ENCODE results near the gene TPM1.
"Not testable (repeated sequence)": the region's sequence is repeated elsewhere in the genome, so short reads cannot be mapped to it uniquely, and the experiment has no call there.

Gene TPM1

DNA sequence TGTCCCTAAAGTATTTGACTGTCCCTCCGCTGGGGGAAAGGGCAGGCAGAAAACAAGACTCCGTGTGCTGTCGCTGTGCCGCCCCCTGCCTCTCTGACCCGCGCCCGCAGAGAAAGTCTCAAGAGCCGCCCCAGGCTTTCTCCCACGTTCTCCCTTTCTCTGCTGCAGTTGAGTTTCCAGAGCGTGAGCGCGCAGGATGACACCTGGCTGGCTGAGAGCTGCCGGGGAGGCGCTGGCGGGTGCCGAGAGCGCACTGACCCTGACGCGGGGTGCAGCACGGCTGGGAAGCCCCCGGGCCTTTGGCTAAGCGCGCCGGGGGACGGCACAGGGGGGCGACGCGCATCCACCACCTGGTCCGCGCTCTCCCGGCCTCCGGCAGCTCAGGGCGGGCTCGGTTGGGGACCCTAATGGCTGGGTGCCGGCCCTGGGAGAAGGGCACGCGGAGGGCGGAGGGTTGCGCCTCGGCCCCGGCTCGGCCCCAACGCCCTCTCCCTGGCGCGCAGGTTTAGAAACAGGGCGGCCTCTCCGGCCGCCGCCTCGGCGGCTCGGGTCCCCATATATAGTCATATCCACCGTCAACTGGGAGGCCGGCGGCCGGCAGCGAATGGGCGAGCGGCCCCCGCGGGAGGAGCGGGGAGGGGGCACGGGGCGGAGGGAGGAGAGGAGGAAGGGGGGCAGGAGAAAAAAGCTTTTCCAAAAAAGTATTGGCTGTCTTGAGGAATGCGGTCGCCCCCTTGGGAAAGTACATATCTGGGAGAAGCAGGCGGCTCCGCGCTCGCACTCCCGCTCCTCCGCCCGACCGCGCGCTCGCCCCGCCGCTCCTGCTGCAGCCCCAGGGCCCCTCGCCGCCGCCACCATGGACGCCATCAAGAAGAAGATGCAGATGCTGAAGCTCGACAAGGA lies at the start of gene TPM1:
TPM1 (plus strand) TSS at position 774 of the 903 bp plus-strand sequence; CDS start at position 857, 83 bp downstream.
- DNase-seq (ENCODE audit: low read depth) = peak; percentile 79

DNA sequence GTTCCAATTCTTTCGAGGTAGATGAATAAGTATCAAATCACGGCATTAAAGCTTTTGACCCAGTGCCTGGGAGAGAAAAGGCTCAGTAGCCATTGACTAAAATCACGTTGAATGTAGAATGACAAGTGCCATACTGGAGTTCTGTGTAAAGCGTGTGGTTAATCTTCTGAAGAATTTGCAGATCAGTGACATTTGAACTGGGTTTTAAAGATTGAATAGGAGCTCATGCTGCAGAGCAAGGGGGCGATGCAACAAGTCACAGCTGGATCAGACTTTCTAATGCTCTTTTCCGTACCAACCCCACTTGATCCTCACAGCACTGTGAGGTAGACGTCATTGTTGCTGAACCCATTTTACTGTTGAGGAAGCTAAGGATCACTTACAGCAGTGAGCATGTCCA lies 49.5 kb upstream of the TPM1 start:
- DNase-seq (ENCODE audit: low read depth) = no peak

DNA sequence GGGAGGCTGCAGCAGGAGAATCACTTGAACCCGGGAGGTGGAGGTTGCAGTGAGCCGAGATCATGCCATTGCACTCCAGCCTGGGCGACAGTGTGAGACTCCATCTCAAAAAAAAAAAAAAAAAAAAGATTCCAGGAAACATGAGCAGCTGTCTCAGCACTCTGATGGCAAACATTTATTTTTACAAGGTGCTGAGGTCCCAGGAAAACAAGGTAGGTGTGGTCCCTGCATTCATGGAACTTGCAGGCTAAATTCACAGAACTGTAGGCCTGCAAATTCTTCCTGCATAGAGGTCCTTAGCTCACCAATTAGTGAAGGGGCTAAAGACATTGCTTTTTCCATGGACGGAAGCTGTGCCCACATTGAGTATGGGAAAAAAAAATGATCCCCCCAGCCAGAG lies 48.9 kb upstream of the TPM1 start:
- DNase-seq (ENCODE audit: low read depth) = not testable (repeated sequence)

DNA sequence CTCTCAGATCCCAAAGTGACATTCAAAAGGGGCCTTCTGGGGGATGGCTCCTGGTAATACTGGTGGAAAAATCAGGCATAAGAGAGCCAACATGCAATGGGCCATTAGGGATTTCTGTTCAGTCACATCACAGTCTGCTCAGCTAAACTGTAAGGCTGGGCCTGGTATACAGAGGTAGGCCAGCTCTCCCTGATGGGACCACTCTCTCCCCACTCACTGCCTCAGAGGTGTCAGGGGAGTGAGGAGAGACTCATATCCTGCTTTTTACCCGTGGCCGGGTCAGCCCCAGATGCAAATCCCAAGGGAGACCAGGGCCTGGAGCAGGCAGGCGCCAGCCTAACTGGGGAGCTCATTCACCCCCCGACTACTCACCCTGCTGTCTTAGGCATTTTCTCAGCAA lies 48.1 kb upstream of the TPM1 start:
- DNase-seq (ENCODE audit: low read depth) = no peak

DNA sequence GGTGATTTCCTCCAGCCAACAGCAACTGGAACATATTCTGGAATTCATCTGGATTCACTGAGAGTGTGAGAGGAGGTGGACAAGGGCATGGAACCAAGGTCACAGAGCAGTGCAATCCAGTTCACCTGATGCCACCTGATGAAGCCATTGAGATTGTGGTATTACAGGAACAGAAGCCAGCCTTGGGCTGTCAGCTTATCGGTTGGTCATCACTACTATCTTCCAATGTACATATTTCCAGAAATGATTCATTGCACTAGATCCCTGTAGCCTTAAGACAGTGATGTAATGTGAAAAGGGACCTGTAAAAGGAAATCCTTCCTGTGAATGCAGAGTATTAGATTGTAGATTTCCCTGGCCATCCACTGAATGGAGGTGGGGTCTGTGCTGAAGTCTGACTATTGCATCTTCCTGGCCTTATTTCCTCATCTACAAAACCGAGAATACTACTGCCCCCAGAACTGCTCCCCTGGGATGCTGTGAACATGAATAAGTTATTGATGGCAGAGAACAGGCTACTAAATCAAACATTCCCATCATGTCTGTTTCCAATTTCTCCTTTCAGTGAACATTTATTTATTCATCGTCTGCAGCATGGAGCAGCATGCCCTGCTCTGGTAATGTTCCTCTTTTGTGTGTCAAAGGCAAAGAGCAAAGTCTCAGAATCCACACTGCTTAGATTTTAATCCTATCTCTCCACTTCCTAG lies 47.4 kb upstream of the TPM1 start:
- no peak for DNase-seq (ENCODE audit: low read depth)

DNA sequence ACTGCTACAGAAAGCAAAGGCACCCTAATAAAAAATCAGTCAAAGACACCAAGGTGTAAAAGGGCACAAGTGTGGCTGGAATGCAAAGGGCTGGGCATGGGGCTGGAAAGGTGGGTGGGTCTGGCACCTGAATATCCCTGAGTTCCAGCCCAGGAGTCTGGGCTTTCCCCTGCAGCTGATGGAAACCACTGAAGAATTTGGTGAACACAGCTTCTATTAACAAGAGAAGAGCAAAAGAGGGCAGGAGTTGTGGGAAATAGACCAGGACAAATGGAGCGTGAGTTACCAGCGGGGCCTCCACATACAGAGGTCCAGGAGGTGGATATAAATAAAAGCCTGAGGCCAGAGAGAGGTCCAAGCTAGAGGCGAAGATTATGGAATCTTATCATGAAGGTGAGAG lies 45.1 kb upstream of the TPM1 start:
- no peak for DNase-seq (ENCODE audit: low read depth)

DNA sequence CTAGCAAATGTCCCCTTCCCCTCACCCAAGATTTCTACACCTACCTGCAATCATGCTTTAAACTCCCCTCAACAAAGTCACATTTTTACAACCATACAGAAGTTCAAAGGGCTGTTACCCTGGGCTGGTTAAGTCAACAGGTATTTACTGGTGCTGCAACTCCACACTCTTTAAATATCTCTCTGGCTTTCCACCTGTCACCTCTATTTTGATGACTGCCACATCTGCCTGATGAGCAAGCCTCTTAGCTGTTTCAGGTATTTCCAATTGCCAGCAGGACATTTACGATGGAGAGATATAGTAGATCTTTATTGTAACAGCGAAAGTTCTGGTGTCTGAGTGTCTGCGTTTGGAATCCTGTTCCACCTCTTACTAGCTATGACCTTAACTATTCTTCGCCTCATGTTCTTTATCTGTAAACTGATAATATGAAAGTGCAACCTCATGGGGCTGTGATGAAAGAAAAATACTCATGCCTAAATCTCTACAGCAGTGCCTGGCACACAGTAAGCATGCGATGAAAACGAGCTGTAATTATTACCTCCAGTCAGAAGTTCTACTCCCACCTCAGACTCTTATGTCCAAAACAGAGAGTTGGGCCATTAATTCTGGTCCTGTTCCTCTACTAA lies 44.2 kb upstream of the TPM1 start:
- no peak for DNase-seq (ENCODE audit: low read depth)

DNA sequence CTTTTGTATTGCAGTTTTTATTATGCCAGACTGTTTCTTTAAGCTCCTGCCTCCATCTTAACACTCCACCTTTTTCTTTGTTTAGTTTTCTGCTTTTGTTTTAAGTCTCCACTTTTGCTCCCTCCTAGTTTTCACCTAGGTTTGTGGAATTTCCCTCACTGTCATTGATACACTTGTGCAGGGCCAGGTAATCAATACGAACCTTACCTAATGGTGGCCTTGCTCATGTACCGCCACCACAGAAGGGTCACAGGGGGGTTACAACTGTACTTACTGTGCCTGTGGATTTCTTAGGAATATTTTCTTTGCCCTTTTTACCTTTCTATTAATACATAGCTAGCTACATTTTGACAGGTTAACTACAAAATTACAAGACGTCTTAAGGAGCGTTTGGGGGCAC lies 43.4 kb upstream of the TPM1 start:
- DNase-seq (ENCODE audit: low read depth) = no peak

DNA sequence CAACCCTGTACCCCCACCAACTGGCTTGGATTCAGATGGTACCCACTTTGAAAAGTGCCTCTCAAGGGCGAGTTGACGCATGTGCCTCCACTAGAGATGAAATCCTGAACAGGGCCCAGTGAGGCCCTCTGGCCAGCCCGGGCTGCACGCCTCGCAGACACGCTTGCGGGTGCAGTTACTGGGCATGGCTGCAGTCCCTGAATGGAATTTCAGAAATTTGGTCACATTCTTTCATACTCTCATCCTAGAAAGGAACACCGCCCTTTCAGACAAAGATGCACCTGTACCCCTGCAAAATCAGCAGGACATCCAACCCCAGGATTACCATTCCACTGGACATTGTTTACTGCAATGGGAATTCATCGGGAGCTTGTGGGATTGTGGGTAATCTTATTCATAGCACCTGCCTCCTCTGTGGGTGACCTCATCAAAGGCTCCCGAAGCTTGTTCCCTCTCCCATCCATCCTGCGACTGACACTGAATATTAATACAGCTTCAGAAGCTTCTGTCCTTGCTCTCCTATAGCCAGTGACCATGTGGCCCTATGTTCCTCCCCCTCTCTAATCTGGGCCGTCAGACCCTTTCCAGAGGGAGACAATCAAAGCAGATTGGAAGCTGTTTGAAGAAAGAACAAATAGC lies 42.5 kb upstream of the TPM1 start:
- DNase-seq (ENCODE audit: low read depth) = no peak

DNA sequence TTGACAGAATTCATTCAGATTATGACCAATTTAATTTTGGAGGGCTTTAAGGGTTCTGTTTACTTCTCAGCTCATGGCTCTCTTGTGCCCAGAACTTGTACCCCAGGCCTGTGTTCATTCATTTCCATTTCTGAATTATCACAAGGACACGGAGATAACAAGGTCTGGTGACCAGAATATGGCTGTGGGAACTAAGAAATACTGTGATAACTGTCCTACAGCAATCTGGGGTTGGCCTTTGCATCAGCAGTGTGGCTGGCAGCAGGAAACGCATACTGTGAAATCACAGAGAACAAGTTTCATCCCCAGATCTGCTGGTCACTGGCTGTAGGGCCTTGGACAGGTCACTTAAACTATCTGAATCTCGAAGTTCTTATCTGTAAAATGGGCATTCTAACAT lies 41.8 kb upstream of the TPM1 start:
- DNase-seq (ENCODE audit: low read depth) = no peak

DNA sequence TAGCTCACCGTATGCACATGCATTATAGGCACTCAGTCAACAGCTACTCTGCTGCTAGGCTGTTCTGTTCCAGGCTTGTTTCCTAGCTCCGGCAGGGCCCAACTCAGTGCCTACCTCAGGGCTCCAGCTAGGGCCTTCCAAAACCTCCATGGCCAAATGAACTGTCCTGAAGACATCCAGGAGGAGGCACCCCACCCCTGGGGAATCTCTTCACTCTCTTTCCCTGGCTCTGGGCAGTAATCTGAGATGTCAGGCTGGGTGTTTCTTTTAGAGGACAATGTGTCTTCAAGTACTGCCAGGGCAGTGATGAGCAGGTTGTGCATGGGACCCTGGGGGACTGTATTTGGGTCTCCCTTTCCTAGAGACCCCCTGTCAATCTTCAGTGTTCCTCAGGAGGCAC lies 38.3 kb upstream of the TPM1 start:
- no peak for DNase-seq (ENCODE audit: low read depth)

DNA sequence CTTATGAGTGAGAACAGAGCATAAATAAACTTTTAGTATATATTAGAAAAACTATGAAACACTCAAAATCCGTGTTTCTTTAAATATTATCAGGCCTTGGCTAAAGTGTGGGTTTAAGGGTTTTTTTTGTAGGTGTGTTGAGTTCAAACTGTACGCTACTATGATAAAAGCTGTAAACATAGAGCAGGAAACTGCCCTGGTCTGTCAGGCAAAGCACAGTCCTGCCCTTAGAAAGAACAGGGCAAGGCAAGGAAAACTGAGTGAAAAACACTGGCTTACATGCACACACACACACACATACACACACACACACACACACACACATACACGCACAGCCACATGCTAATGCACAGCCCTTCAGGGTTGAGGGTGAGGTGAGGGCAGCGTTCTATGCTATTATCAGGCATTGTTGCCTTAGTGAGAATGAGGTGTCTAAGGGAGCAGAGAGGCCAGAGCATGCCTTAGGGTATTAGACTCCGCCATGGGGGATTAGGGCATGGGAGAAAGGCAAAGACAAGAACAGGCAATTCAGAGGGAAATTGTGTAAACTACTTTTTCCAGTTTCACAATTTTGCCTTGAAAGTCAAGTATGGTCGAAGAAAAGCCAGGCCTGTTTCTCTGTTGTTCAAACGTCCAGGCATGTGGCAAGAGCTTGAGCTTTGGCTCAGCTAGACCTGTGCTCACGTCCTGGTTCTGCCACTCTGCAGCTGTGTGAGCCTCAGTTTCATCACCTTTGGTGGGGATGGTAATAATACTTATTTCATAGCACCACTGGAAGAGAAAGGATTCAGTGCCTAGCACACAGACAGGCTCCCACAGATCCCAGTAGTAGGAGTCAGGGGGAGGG lies 36.3 kb upstream of the TPM1 start:
- DNase-seq (ENCODE audit: low read depth) = no peak

DNA sequence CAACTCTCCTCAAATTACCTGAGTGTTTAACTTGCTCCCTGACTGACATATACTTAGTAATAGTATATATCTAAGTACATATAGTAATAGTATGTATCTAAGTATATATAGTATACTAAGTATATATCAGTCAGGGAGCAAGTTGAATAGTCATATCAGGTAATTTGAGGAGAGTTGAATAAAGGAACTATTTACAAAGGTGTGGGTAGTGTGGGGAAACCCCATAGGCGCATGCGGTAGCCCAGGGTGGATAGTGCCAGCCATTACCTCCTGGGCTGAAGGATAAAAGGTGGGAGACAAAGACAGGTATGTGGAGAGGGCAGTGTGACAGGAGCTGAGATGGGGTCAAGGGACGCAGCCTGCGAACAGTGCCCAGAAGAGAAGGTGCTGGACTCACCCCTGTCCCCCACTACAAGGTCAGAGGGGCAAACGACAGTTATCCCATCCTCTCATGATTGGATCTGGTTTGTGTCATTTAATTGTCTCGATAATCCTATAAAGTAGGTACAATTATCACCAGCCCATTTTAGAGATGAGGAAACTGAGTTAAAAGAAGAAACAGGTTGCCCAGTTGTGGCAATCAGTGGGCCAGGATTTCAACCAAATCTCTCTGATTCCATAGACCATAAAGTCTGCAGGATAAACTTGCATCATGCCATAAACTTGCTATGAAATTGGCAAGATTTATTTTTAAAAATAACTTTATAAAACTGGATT lies 34.1 kb upstream of the TPM1 start:
- no peak for DNase-seq (ENCODE audit: low read depth)

DNA sequence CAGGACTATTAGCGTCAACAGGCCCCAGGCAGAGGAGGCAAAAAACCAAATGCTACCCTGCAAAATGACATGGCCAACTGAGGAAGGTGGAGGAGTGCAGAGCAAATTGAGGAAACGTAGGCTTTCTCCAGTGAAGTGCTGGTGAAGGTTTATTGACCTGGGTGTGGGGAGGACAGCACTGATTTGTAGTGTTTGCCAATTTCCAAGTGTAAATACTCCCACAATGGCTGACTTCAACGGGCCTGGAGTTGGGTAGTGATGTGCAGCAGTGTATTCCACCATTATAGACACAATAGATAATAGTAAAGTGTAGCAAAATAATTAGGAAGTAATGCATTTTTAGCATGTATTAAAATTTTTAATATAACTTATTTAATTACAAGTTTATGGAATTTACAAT lies 32.2 kb upstream of the TPM1 start:
- no peak for DNase-seq (ENCODE audit: low read depth)

DNA sequence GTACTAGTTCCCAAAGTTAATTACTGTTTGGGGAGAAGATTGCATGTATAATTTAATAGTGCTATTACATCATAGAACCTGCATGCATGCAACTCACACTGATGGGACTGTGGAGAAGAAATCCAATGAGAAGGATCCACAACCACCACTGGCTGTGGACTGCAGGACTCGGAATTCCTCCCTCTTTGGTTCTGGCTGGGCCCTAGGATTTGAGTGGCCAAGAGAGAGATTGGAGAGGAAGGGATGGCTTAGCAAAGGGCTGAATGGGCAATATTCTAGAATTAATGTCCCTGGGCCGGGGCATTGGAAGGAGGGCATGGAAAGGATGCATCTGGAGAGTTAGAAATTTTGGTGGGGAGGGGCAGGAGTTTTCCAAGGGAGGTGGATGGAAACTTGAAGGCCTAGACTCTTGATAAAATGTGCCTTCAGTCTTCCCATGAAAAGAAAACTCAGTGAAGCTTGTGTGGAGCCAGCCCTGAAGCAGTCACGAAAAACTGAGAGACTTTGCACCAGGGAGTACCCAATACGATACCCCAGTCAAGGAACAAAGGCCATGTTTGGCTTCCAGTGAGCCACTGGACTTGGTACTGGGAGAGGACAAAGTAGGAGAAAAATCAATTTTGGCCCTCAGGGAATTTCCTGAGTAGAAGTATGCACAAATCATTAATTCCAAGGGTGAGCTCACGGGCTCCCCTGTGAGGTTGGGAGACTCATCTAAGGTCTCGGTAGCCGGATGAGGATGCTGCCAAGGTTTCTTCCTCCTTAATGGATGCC lies 31.4 kb upstream of the TPM1 start:
- DNase-seq (ENCODE audit: low read depth) = no peak

DNA sequence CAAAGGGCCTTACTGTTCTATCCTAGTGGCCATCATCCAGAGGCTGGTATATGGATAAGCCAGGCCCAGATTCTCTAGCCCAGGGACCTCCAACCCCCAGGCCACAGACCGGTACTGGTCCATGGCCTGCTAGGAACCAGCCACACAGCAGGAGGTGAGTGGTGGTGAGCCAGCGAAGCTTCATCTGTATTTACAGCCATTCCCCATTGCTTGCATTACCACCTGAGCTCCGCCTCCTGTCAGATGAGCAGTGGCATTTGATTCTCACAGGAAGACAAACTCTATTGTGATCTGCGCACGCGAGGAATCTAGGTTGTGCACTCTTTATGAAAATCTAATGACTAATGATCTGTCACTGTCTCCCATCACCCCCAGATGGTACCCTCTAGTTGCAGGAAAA lies 30.1 kb upstream of the TPM1 start:
- DNase-seq (ENCODE audit: low read depth) = no peak

DNA sequence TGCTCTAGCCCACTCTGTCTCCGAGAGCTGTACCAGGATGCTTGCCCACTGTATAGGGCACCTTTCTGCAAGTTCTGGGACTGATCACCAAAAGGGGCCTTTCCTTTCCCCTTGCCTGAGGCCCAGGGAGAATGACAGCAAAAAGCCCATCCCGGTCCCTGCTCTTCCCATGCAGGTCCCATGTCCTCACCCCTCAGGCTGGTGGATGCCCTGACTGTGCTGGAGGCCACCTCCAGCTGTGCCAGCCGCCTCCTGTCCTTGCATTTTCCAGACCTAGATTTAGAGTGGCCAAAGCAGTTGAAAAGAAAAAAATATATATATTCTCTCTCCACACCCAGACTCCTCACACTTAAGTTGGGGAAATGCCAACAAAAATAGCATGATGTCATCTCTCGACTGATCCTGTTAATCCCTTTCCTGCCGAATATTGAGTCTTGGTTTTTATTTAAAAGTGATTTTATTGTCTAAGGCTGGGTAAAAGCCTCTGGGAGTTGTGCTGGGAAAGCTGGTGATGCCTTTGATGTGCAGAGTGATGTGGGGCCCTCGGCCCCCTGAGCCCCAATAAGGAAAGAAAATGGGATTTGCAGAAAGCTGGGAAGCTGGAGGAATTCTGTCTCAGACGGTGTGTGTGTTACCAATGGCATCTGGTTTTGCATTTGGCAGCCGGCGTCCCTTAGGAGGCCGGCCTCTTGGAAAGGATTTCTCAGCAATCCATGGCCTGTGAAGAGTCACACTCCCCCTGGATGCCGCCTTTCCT lies 29.3 kb upstream of the TPM1 start:
- no peak for DNase-seq (ENCODE audit: low read depth)

DNA sequence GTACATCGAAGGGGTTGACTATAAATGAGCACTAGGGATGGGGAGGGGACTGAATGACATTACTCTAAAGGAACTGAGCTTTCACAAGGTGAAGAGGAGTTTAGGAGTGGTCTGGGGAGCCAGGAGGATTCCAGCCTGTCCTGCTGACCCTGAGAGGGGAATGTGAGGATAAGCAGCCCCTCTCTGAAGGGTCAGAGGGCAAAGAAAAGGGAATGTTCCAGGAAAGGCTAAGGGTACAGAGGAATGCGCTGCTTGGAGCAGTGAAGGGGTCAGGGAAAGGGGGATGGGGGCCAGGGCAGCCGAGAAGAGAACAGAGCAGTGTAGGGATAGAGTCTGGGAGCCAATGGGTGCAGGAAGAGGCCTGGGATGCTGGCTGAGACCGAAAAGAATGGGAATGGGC lies 28.0 kb upstream of the TPM1 start:
- no peak for DNase-seq (ENCODE audit: low read depth)

DNA sequence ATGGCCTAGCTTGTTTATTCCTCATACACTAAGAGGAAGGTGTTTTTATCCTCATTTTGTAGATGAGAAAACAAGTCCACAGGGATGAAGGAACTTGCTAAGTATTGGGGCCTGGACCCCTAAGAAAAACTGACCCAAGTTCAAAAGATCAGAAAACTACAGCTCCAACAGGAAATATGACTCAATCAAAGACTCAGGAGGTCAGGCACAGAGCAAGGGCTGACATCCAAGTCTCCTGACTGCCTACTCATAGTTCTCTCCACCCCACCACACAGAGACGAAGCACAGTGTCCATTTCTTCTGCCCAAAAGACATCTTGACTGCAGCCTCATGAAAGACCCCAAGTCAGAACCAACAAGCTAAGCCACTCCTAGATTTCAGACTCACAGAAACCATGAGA lies 26.9 kb upstream of the TPM1 start:
- DNase-seq (ENCODE audit: low read depth) = peak; percentile 49

Data from GM04503 (cell line).